ENCODE measurements around the gene SYNGR3. TPM values are rescaled to one million over a fixed set of nuclear protein-coding genes. Genes with fewer than 3 reads are reported as not detected.
A peak's percentile ranks its signal among the peaks of the same experiment; 100 is the strongest.

The SYNGR3 gene
- polyA plus RNA-seq, 2 of the 4 experiments (the other 2 are of a cell fraction) = 4.1 to 4.9 TPM

GRCh38 chr16:1979271-1980029, 10.3 kb upstream of the SYNGR3 start:
- H3K27ac ChIP-seq = no peak overlapping the region
- CTCF ChIA-PET = interaction anchor here (19.7 kb wide), 1 partner anchor 25 kb away, joined by 196 read pairs; the partner anchor contains the start of gene ZNF598
- POLR2A ChIA-PET = interaction anchor here (2.8 kb wide), 1 partner anchor 8 kb away, joined by 13 read pairs; the partner anchor contains the start of gene TBL3
- DNase-seq (ENCODE audit: low read depth in 1 of 2, low spot score in 1 of 2) (no peak), FAIRE-seq (no peak), ATAC-seq (no peak)
- peaks cover 17% of the 10 kb centered on the region for H3K4me1 ChIP-seq
- H3K4me3 ChIP-seq = no peak overlapping the region
- TF ChIP-seq JUN (IDR thresholded peaks at IDR 0.05) = 0 out of 5 replicates have a peak, but pooled peaks of 1 of the 2 experiments have one; percentile 8
- no peak for TF ChIP-seq KDM5A (IDR thresholded peaks at IDR 0.05)
- H3K9me3 ChIP-seq = no peaks in the 10 kb centered on the region
- WGBS (ENCODE audit: missing lambda C conversion rate) = 94% methylated on average over 55 of the region's 70 CpGs
- no peak overlapping the region for H3K4me2 ChIP-seq

GRCh38 chr16:1980030-1980769, 9.6 kb upstream of the SYNGR3 start:
- ChIA-PET POLR2A (interaction anchor here (2.8 to 5.4 kb wide), 2 partner anchors 8 to 15 kb away, joined by 13 to 50 read pairs; partner anchors contain the start of genes RPS2 and TBL3), CTCF (interaction anchor here (19.7 kb wide), 1 partner anchor 24 kb away, joined by 196 read pairs; the partner anchor contains the start of gene ZNF598)
- DNase-seq (ENCODE audit: low read depth in 1 of 2, low spot score in 1 of 2) (no peak), FAIRE-seq (no peak), ATAC-seq (no peak)
- no peaks in the 10 kb centered on the region for H3K9me3 ChIP-seq
- H3K4me2 ChIP-seq = no peak overlapping the region
- no peak overlapping the region for H3K27ac ChIP-seq
- peaks cover 20% of the 10 kb centered on the region for H3K4me1 ChIP-seq
- 92% methylated on average over 33 of the region's 53 CpGs for WGBS (ENCODE audit: missing lambda C conversion rate)
- TF ChIP-seq POLR2AphosphoS2 (conservative IDR thresholded peaks at IDR 0.05; ENCODE audit: low read length) (0 out of 2 replicates have a peak, but pooled peaks have one; percentile 31), JUN (IDR thresholded peaks at IDR 0.05) (peak in 1 of 2 experiments; percentile 7; a peak in 1 of 5 replicates), ZSCAN20 (CRISPR knock-in tag; IDR thresholded peaks at IDR 0.05) (no peak)
- no peak overlapping the region for H3K4me3 ChIP-seq

GRCh38 chr16:1980770-1981087, 9.0 kb upstream of the SYNGR3 start:
- ChIA-PET POLR2A (interaction anchor here (2.8 to 5.4 kb wide), 2 partner anchors 9 to 15 kb away, joined by 13 to 50 read pairs; partner anchors contain the start of genes RPS2 and TBL3), CTCF (interaction anchor here (19.7 kb wide), 1 partner anchor 24 kb away, joined by 196 read pairs; the partner anchor contains the start of gene ZNF598)
- whole genome bisulfite sequencing (ENCODE audit: missing lambda C conversion rate) = 91% methylated on average over 9 of the region's 16 CpGs
- H3K9me3 ChIP-seq = no peaks in the 10 kb centered on the region
- no peak overlapping the region for H3K27ac ChIP-seq
- no peak for ATAC-seq
- TF ChIP-seq HOXB5 (CRISPR knock-in tag; IDR thresholded peaks at IDR 0.05) (no peak), CBX2 (IDR thresholded peaks at IDR 0.05; ENCODE audit: borderline replicate concordance, low read depth) (no peak), POLR2AphosphoS2 (conservative IDR thresholded peaks at IDR 0.05; ENCODE audit: low read length) (0 out of 2 replicates have a peak, but pooled peaks have one; percentile 24), POLR2A (IDR thresholded peaks at IDR 0.05; ENCODE audit: low read length) (no peak), REST (IDR thresholded peaks at IDR 0.05) (no peak), ZC3H11A (IDR thresholded peaks at IDR 0.05) (no peak), CTCF (IDR thresholded peaks at IDR 0.05) (no peak)
- FAIRE-seq = no peak
- peaks cover 26% of the 10 kb centered on the region for H3K4me1 ChIP-seq
- no peak overlapping the region for H3K4me3 ChIP-seq
- no peak for DNase-seq (ENCODE audit: low read depth in 1 of 2, low spot score in 1 of 2)
- H3K4me2 ChIP-seq = no peak overlapping the region

Data from A549 (cell line).